HG02884 (cell line): Measurements from ENCODE around the gene ASB18.
"Not testable (repeated sequence)": the region's sequence is repeated elsewhere in the genome, so short reads cannot be mapped to it uniquely, and the experiment has no call there.

Source experiments
- ATAC-seq: cut with Tn5 transposase; IDR thresholded peaks from one replicate; pipeline ENCODE4 v1.9.1; 2021; ENCODE audit warnings: mild to moderate bottlenecking, moderate library complexity; ENCODE audit not compliant: unreplicated experiment

The ASB18 gene

GRCh38 chr2:236287656-236288055, 23.4 kb upstream of the ASB18 start:
- ATAC-seq: no peak

GRCh38 chr2:236286873-236287545, 22.8 kb upstream of the ASB18 start:
- no peak for ATAC-seq

- ATAC-seq: no peak
Observed at GRCh38 chr2:236284208-236284607, 20.0 kb upstream of the ASB18 start.

- no peak for ATAC-seq
Observed at GRCh38 chr2:236282406-236282805, 18.2 kb upstream of the ASB18 start.

GRCh38 chr2:236281423-236281822, 17.2 kb upstream of the ASB18 start:
- ATAC-seq: no peak

DNA sequence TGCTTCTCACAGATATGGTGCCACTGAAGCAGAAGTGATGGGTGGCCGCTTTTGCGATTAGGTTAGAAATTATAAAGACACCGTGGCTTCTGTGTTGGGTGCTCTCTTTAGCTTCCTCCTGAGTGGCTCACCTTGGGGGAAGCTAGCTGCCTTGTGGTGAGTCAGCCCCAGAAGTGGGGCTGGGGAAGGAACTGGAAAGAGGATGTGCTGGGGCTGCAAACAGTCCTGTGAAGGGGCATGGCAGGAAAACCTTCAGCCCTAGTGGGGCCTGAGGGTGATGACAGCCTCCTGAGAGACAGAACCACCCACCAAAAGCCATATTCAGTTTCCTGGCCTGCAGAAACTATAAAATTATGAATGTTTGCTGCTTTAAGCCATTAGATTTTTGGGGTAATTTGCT, 8.9 kb upstream of the ASB18 start:
- ATAC-seq: no peak

DNA sequence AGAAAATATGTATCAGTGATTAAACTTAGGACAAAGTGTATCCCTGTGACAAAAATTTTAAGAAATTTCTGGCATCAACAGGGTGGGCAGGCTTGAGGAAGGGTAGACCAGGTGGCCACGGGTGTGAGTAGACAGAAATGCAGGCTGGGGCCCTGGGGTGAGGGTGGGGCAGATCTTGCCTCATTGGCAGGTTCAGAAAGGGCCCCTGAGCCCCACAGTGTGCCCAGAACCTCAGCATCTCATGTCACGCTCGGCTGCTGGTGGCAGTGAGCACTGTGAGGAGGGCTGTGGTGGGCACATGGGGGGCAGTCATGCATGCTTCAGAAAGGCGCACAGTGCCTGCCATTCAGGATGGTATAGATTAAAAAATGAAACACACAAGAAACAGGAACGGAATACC, 7.6 kb upstream of the ASB18 start:
- ATAC-seq: no peak

- ATAC-seq: not testable (repeated sequence)
Observed at GRCh38 chr2:236269876-236270275, 5.7 kb upstream of the ASB18 start.

GRCh38 chr2:236265675-236266074, 1.5 kb upstream of the ASB18 start:
- ATAC-seq: no peak

- no peak for ATAC-seq
Observed at GRCh38 chr2:236262238-236262637, 2.0 kb downstream of the ASB18 start.

DNA sequence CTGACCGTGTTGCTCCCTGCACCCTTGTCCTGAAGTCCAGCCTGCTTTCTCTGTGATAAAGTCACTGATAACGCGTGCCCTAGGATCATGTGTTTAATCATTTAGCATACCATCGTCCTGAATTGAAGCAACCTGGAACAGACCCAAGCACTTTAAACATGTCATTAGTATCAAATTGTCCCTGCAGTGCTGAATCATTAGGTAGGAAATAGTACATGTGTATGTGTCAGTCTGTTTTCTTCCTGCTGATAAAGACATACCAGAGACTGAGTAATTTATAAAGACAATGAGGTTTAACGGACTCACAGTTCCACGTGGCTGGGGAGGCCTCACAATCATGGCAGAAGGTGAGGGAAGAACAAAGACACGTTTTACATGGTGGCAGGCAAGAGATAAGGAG, 2.8 kb downstream of the ASB18 start:
- ATAC-seq: no peak

GRCh38 chr2:236259371-236259770, 4.8 kb downstream of the ASB18 start:
- no peak for ATAC-seq

- ATAC-seq: no peak
Observed at GRCh38 chr2:236257575-236257974, 6.6 kb downstream of the ASB18 start.

- no peak for ATAC-seq
Observed at GRCh38 chr2:236257136-236257535, 7.1 kb downstream of the ASB18 start.

DNA sequence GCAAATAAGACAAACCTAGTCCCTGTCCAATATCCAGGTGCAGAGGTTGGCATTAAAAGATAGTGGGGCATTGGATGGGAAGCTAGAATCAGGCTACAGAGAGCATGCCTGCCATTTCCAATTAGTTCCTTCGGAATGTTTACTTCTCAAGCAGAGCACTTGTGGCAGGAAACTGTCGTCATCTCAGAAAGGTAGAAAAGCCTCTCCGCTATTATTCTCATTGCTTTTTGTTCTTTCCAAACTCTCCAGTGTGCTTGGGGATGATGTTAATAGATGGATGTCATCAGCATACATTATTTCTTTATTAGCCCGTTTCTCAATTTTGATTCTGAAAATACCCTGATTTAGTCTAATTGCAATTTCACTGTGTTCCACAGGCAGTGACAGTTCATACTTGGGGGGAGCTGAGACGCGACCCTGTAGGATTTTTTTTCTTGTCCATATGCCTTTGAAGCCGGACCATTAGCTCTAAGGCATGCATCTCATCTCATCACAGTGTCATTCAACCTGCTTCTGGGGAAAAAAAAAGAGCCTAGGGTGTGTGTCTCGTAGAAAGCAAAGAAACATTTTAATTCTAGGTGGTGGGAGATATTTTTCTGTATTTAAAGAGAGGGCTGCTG, 7.7 kb downstream of the ASB18 start:
- ATAC-seq: no peak

GRCh38 chr2:236254674-236255073, 9.5 kb downstream of the ASB18 start:
- ATAC-seq: no peak

DNA sequence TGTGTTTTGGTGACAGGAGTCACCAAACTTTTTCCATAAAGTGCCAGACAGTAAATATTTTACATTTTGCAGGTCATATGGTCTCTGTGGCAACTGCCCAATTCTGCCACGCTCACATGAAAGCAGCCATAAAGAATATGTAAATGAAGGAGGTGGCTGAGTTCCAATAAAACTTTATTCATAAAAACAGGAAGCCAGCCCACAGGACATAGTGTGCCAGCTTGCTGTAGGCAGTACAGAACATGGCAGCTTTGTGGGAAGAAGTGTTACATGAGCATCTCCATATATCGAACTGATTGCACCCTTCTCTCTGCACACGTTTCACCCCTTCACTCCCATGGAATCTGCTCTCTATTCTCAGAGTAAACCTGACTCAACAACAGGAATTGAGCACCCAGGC, 10.2 kb downstream of the ASB18 start:
- no peak for ATAC-seq

DNA sequence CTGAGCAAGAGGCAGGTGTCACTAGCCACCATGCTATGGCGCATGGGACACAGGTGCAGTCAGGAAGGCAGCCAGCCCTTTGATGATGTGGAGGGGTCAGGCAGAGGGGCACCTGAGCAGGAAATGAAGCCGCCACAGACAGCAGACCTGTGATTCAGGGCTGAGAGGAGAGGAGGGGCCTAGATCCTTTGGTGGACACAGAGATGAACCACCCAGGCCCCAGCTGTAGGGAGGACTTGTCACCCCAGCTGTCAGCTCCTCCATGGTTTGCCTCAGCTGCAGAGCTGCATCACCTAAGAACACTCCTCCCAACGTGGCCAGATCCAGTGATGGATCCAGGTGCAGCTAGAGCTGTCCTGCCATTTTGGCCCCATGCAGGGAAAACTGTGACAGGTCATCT, 11.6 kb downstream of the ASB18 start:
- ATAC-seq: no peak

DNA sequence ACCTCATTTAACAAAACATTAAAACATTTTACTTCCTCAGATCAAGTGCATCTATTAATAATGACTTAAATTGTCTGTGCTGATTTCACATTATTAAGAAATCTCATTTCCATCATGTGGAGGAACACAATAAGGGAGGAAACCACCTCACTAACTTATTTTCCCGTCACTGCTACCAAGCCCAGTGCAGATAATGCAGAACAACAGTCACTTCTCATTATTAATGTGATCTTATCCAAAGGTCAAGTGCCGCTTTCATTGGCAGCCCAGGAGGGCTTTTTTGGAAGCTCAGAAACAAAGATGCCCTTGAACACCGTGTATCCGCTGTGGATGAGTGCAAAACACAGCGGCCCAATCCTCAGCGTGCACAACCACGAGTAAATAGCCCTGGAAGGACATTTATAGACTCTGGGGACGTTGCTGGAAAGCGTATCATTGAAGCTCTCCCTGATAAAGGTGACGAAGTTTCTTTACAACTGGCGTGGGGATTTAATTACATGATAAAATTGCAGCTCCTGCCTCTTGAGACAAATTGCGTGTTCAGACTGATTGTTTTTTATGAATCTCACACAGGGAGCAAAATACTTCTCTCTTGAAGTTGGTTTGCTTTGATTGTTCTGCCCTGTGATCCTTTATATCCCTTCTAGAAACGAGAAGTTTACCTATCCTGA, 13.2 kb downstream of the ASB18 start:
- ATAC-seq: no peak

DNA sequence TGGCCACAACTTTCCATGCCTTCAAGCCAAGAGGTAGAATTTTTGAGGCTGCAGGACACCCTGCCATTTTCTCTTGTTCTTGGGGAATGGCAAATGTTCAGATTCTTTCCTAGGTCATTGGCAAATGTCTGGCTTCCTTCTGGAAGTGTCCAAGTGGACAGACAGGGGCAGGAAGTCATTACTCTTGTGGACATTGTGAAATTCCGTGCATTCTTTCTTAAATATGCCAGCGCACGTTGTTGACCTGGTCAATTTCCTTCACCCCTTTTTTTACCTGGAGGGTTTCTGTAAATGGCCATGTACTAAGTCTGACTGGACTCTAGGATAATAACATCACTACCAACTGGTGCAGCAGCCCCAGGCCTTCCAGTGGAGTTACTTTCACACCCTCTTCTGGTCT, 13.9 kb downstream of the ASB18 start:
- ATAC-seq: no peak

DNA sequence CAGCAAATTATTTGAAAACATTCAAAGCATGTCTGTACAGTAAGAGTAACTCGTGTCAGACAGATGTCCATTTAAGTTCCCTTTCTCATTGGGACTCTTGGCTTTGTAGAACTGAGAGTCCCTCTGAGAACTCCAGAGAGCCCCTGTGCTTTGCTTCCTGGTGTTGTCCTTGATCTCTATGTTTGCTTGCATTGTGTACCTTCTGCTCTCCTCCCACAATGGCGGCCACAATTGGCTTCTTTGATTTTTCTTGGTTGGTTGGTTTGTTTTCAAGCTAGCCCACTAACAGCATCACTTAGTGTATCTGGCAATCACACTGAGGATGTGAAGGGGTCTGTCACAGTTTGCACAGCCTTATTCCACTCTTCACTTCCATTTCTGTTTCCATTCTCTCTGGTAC, 15.1 kb downstream of the ASB18 start:
- no peak for ATAC-seq

- no peak for ATAC-seq
Observed at GRCh38 chr2:236246711-236247246, 17.4 kb downstream of the ASB18 start.
